ENCODE results near the gene PANK4.

PANK4 gene

GRCh38 chr1:2497891-2498290, 28.5 kb downstream of the PANK4 start:
- no peak for DNase-seq (ENCODE audit: low spot score)

DNA sequence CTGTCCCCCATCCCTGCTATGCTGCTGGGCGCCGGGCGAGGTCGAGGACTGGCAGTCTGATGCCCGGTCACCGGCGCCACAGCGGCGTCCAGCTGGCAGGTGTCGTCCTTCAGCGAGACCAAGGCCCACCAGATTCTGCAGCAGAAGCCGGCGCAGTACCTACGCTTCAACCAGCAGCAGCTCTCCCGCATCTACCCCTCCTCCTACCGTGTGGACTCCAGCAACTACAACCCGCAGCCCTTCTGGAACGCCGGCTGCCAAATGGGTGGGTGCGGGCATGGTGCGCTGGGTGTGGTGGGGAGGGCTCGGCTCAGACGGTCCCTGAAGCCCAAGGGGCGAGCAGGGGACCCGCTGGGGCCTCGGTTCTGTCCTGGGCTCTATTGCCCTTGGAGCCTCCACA, 29.6 kb downstream of the PANK4 start:
- DNase-seq (ENCODE audit: low spot score): no peak

GRCh38 chr1:2496087-2496622, 30.2 kb downstream of the PANK4 start:
- DNase-seq (ENCODE audit: low spot score): no peak

DNA sequence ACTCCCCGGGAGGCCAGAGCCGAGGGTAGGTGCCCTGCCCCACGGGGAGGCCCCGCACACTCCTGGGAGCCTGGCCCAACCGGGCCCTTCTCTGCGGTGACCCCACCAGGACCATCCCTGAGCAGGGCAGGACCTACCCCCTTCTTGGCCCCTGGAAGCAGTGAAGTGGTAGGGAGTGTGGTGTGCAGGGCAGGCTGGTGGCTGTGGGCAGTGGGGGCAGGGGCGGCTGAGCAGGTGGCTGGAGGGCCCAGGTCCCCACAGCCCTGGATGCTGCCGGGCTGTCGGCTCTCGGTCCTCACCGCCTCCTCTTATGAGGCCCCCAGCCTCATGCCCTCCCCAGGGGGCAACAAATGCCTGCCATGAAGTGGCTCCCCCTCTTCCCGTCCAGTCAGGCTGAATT, 30.9 kb downstream of the PANK4 start:
- no peak for DNase-seq (ENCODE audit: low spot score)

GRCh38 chr1:2495026-2495425, 31.4 kb downstream of the PANK4 start:
- DNase-seq (ENCODE audit: low spot score): no peak

DNA sequence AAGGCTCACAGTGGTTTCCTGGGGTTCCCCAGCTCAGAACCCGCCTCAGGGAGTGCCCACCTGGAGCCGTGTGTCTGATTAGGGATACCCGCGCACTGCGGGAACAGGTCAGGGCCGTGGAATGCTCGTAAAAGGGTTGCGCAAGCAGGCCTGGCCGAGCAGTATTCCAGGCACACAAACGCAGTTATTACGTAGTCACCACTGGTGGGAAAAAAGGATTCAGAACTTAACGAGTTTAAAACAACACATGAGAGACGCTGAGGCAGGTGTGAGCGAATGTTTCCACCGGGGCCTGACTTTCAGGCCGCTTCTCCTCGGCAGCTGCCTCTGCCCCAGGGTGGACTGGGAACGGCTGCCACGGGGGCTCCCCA, 32.1 kb downstream of the PANK4 start:
- no peak for DNase-seq (ENCODE audit: low spot score)

DNA sequence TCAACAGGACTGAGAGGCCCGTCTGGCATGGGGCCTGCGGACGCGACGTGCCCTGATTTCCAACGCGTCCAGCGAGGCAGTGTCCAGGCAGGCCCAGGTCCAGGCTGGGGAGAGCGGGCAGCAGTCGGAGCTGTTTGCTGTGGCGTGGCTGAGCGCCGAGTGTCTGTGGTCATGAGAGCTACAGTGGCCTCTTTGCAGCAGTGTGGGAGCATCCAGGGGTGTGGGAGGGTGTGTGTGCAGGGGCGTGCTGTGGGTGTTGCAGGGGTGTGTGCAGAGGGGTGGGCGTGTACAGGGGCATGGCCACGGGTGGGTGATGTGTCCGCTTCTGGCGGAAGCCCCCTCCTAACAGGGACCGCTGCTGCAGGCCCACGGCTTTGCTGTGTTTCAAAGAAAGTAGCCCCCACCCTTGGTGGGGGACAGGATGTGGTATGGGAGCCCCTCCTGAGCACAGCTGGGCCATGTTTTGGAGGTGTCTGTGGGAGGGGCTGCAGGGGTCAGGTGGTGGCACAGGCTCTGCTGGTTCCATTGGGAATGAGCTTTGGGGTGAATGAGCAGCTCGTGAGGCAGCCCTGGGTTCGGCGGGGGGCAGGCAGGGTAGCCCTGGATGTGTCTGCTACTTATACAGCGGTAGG, 32.6 kb downstream of the PANK4 start:
- DNase-seq (ENCODE audit: low spot score): no peak

DNA sequence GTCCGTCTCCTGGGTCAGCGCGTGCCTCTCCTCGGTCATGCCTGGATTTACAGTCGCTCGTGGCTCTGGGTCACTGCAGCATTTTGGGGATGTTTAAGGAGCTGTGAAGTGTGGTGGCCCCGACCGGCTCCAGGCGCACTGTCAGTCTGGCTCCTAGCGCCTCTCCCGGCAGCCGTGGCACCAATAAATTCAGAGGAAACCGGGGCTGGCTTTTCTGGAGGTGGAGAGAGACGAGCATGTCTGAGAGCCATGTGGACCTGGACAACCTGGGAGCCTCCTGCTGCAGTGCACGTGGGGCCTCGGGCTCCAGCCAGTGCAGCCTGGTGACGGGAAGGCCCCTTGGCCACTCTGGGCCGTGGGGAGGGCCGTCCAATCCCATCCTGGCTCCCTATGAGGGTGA, 33.2 kb downstream of the PANK4 start:
- no peak for DNase-seq (ENCODE audit: low spot score)

GRCh38 chr1:2492091-2492490, 34.3 kb downstream of the PANK4 start:
- no peak for DNase-seq (ENCODE audit: low spot score)

DNA sequence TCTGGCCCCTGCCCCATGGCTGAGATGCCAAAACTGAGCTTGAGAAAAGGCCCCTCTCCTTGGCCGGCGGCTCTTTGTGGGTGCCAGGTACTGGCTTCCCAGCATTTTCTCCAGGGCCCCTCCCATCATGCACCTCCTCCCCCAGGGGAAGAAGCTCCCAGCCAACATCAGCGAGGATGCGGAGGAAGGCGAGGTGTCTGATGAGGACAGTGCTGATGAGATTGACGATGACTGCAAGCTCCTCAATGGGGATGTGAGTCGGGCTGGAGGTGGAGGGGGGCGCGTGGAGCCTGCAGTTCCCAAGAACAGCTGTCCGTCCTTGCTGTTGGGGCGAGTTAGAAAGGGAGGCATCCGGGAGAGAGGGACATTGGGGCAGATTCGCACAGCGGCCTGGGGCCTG, 36.8 kb downstream of the PANK4 start:
- no peak for DNase-seq (ENCODE audit: low spot score)

GRCh38 chr1:2488688-2489087, 37.7 kb downstream of the PANK4 start:
- no peak for DNase-seq (ENCODE audit: low spot score)

GRCh38 chr1:2486558-2486957, 39.8 kb downstream of the PANK4 start:
- DNase-seq (ENCODE audit: low spot score): no peak

DNA sequence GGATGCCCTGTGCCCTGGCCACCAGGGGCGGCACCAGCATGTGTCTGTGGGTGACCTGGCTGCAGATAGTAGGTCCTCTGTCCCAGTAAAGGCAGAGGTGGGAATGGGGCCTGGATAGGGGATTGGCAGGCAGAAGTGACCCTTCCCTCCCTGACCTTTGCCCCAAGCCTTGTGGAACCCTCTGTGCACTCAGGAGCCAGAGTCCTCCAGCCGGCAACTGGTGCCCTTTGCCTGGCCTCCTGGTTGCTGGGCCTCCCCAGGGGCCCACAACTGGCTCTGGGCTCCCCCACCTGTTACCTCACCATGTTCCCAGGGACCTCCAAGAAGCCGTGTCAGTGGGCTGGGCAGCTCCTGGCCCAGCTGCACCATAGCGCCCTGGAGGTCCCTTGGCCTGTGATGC, 40.4 kb downstream of the PANK4 start:
- no peak for DNase-seq (ENCODE audit: low spot score)

DNA sequence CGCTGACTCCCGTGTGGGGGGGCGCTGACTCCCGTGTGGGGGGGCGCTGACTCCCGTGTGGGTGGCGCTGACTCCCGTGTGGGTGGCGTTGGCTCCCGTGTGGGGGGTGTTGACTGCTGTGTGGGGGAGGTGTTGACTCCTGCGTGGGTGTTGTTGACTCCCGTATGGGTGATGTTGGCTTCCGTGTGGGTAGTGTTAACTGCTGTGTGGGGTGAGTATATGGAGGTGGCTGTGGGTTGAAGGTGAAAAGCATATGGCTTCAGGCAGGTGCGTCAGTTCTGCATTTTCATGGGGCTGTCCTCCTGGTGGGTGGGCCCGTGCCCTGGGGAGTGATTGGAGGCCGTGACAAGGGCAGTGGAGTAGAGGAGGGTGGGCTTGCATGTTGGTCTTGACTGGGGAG, 42.4 kb downstream of the PANK4 start:
- DNase-seq (ENCODE audit: low spot score): no peak

DNA sequence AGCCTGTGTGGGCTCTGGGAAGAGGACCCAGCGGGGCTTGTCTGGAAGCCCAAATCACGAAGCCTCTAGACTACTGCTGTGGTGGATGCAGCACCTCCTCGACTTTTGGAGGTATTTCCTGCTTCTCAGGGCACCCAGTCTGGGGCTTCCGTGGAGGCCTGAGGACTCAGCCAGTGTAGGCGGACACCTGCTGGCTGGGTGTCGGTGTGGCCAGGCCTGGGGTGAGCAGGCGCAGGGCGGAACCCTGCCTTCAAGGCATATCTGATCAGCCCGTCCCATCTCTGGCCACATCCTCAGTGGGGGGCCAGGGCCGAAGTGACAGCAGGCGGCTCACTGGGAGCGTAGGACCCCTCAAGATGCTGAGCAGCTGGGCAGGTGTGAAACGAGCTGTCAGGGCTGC, 43.4 kb downstream of the PANK4 start:
- no peak for DNase-seq (ENCODE audit: low spot score)

- DNase-seq (ENCODE audit: low spot score): no peak
Measured at GRCh38 chr1:2482588-2482987, 43.8 kb downstream of the PANK4 start.

- no peak for DNase-seq (ENCODE audit: low spot score)
Measured at GRCh38 chr1:2481885-2482284, 44.5 kb downstream of the PANK4 start.

DNA sequence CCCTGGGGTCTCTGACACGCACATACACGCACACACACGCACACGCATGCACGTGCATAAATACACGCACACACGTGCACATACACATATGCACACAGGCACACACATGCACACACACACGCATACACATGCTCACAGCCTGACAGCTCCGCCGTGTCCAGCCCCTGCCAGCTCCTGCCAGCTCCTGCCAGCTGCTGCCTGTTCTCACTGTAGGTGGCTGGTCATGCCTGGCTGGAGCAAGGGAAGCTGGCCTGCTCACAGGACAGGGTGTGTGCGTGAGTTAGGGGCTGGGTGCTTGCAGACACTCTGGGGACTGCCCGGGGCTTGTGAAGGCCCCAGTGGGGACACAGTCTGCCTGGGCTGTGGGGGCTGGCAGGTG, 45.4 kb downstream of the PANK4 start:
- no peak for DNase-seq (ENCODE audit: low spot score)

DNA sequence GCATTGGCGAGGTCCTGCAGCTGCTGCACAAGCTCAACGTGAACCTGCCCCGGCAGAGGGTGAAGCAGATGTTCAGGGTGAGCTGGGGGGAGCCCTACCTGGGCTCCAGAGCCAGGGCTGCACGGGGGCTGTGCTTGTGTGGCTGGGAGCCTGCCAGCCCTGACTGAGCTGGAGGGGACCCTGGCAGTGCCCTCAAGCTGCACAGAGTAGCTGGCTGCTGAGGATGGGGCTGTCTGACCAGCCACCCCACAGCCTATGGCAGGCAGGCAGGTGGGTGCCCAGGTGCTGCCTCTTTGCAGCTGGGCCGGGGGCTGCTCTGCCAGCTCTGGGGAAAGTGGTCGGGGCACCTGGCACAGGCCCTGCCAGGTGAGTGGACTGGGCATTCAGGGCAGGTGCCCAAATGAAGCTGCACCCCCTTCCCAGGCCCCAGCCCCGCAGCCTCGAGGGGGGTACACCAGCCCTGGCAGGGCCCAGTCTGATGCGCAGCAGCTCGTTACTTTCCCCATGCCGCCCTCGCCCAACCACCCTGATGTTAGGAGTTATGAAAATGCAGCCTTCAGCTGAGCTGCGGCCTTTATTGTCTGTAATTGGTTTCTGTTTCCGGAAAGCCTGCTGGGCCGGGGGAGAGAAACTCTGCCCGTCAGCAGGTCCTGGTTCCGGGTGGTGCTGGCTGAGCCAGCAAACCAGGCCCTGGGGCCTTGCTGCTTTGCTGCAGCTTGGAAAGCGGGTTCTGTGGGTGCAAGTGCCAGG, 46.0 kb downstream of the PANK4 start:
- no peak for DNase-seq (ENCODE audit: low spot score)

DNA sequence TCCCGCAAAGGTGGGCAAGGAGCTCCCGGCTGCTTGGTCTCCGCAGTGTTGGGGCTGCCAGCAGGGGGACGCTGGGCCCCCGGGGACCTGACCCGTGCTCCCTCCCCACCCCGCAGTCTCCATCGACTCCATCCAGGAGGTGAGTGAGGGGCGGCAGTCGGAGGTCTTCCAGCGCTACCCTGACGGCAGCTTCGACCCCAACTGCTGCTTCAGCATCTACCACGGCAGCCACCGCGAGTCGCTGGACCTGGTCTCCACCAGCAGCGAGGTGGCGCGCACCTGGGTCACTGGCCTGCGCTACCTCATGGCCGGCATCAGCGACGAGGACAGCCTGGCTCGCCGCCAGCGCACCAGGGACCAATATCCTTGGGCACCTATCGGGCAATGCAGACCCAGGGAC, 46.8 kb downstream of the PANK4 start:
- no peak for DNase-seq (ENCODE audit: low spot score)

DNA sequence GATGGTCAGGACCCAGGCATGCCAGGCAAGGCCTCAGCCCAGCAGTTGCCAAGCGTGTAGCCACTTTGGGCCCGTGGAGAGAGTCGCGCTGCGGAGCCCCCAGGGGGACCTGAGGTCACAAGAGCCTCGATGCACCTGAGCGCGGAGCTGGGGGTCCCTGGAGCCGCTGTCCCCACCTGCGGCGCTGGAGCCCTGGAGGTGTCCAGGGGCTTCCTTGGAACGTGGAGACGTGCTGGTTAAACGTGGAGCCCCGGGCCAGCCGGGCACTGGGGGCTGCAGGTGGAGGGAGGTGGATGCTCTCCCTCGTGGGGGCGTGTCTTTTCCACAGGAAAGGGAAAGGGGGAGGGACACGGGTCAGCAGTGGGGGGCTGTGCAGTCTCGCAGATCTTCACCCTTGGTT, 47.2 kb downstream of the PANK4 start:
- DNase-seq (ENCODE audit: low spot score): no peak

GRCh38 chr1:2477791-2478499, 48.5 kb downstream of the PANK4 start:
- no peak for DNase-seq (ENCODE audit: low spot score)

- DNase-seq (ENCODE audit: low spot score): no peak
Measured at GRCh38 chr1:2477309-2477708, 49.1 kb downstream of the PANK4 start.
